ENCODE data around the gene EVI2B.
"Not testable (repeated sequence)": the region's sequence is repeated elsewhere in the genome, so short reads cannot be mapped to it uniquely, and the experiment has no call there.

The EVI2B gene

DNA sequence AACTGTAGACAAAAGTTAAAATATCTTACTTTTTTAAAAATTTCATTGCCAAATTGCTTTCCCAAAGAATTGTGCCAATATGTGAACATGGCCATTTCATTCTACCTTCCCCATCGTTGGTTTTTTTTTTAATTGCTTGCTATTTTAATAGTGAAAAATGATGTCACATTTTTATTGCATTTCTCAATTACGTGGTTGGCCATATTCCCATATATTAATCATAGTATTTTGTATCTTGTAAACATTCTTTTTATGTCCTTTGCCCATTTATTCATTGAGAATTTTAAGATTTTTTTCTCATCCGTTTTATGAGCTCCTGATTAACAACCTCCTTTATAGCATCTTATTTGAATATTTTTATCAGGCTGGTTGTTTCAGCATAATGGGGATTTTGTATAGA lies 24.1 kb downstream of the EVI2B start:
- H3K4me1 ChIP-seq (ENCODE audit: control insufficient read depth, insufficient read depth, low read length) = peaks cover 4% of the 10 kb centered on the region
- DNase-seq (ENCODE audit: low read depth) = no peak
- peaks cover 4% of the 10 kb centered on the region for H3K36me3 ChIP-seq (ENCODE audit: control insufficient read depth, insufficient read depth, low read length, severe bottlenecking)
- no peak overlapping the region for H3K4me3 ChIP-seq (ENCODE audit: low read length)
- H3K9ac ChIP-seq (ENCODE audit: low read length) = no peak overlapping the region
- no peaks in the 10 kb centered on the region for H3K27me3 ChIP-seq (replicated peaks; ENCODE audit: control insufficient read depth, insufficient read depth, low read length)
- H3K9me3 ChIP-seq (ENCODE audit: control insufficient read depth, low read length) = no peaks in the 10 kb centered on the region

DNA sequence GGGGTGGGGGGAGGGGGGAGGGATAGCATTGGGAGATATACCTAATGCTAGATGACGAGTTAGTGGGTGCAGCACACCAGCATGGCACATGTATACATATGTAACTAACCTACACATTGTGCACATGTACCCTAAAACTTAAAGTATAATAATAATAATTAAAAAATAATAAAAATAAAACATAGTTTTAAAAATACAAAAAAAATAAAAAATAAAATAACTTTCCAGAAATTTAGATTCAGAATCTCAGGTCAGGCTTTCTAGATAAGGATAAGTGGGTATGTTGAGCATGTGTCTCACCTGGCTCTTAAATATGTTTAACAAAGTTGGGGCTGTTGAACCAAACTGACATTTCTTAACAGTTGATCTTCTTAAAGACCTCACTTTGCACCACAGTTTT lies 25.9 kb downstream of the EVI2B start:
- H3K4me1 ChIP-seq (ENCODE audit: control insufficient read depth, insufficient read depth, low read length); DNase-seq (ENCODE audit: low read depth); H3K9ac ChIP-seq (ENCODE audit: low read length); H3K27me3 ChIP-seq (replicated peaks; ENCODE audit: control insufficient read depth, insufficient read depth, low read length); H3K9me3 ChIP-seq (ENCODE audit: control insufficient read depth, low read length); H3K36me3 ChIP-seq (ENCODE audit: control insufficient read depth, insufficient read depth, low read length, severe bottlenecking); H3K4me3 ChIP-seq (ENCODE audit: low read length): not testable (repeated sequence)

GRCh38 chr17:31286587-31286986 lies 27.3 kb downstream of the EVI2B start:
- no peak for DNase-seq (ENCODE audit: low read depth)
- H3K4me1 ChIP-seq (ENCODE audit: control insufficient read depth, insufficient read depth, low read length) = peaks cover 4% of the 10 kb centered on the region

DNA sequence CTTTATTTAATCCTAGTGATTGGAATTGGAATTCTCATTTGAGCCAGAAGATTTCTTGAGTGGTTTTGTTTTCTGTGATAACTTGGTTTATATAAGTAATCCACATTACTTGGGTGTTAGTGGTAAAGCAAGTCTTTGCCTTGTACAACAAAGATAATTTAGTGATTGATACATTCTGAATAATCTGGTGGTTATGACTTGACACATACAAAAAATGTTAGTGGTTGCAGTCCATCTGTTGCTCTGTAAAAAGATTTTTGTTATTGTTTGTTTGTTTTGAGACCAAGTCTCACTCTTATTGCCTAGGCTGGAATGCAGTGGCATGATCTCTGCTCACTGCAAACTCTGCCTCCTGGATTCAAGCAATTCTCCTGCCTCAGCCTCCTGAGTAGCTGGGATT lies 30.0 kb downstream of the EVI2B start:
- Histone ChIP-seq H3K36me3 (ENCODE audit: control insufficient read depth, insufficient read depth, low read length, severe bottlenecking) (peaks cover 23% of the 10 kb centered on the region), H3K4me3 (ENCODE audit: low read length) (no peak overlapping the region), H3K4me1 (ENCODE audit: control insufficient read depth, insufficient read depth, low read length) (peaks cover 7% of the 10 kb centered on the region), H3K27me3 (replicated peaks; ENCODE audit: control insufficient read depth, insufficient read depth, low read length) (no peaks in the 10 kb centered on the region), H3K9ac (ENCODE audit: low read length) (no peak overlapping the region), H3K9me3 (ENCODE audit: control insufficient read depth, low read length) (no peaks in the 10 kb centered on the region)
- no peak for DNase-seq (ENCODE audit: low read depth)

More at GRCh38 chr17:31286587-31286986, 27.3 kb downstream of the EVI2B start:
- H3K27me3 ChIP-seq (replicated peaks; ENCODE audit: control insufficient read depth, insufficient read depth, low read length) = no peaks in the 10 kb centered on the region
- H3K36me3 ChIP-seq (ENCODE audit: control insufficient read depth, insufficient read depth, low read length, severe bottlenecking) = peaks cover 13% of the 10 kb centered on the region
- no peak overlapping the region for H3K4me3 ChIP-seq (ENCODE audit: low read length)
- no peaks in the 10 kb centered on the region for H3K9me3 ChIP-seq (ENCODE audit: control insufficient read depth, low read length)
- no peak overlapping the region for H3K9ac ChIP-seq (ENCODE audit: low read length)

- peaks cover 7% of the 10 kb centered on the region for H3K4me1 ChIP-seq (ENCODE audit: control insufficient read depth, insufficient read depth, low read length)
- no peak overlapping the region for H3K9ac ChIP-seq (ENCODE audit: low read length)
- no peaks in the 10 kb centered on the region for H3K9me3 ChIP-seq (ENCODE audit: control insufficient read depth, low read length)
- no peaks in the 10 kb centered on the region for H3K27me3 ChIP-seq (replicated peaks; ENCODE audit: control insufficient read depth, insufficient read depth, low read length)
- no peak overlapping the region for H3K4me3 ChIP-seq (ENCODE audit: low read length)
- DNase-seq (ENCODE audit: low read depth) = no peak
- peaks cover 31% of the 10 kb centered on the region for H3K36me3 ChIP-seq (ENCODE audit: control insufficient read depth, insufficient read depth, low read length, severe bottlenecking)
Observed at GRCh38 chr17:31281061-31281460, 32.8 kb downstream of the EVI2B start.

DNA sequence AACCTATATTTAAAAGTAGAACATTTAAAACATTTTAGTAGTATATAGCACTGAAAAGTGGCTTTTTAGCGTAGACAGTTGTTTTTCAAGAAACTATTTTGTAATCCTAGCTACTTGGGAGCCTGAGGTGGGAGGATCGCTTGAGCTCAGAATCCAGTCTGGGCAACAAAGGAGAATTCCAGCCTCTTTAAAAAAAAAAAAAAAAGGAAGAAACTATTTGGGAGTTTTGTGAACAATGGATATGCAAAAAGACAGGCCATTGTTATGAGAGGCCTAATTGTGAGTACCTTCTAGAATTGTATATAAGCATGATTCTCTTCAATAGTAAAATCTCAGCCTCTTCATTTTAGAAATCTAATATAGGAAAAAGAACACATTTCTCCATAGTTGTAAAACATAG lies 34.5 kb downstream of the EVI2B start:
- Histone ChIP-seq H3K36me3 (ENCODE audit: control insufficient read depth, insufficient read depth, low read length, severe bottlenecking) (peaks cover 31% of the 10 kb centered on the region), H3K27me3 (replicated peaks; ENCODE audit: control insufficient read depth, insufficient read depth, low read length) (no peaks in the 10 kb centered on the region), H3K4me1 (ENCODE audit: control insufficient read depth, insufficient read depth, low read length) (peaks cover 18% of the 10 kb centered on the region), H3K9ac (ENCODE audit: low read length) (no peak overlapping the region), H3K4me3 (ENCODE audit: low read length) (no peak overlapping the region), H3K9me3 (ENCODE audit: control insufficient read depth, low read length) (no peaks in the 10 kb centered on the region)
- DNase-seq (ENCODE audit: low read depth) = no peak

DNA sequence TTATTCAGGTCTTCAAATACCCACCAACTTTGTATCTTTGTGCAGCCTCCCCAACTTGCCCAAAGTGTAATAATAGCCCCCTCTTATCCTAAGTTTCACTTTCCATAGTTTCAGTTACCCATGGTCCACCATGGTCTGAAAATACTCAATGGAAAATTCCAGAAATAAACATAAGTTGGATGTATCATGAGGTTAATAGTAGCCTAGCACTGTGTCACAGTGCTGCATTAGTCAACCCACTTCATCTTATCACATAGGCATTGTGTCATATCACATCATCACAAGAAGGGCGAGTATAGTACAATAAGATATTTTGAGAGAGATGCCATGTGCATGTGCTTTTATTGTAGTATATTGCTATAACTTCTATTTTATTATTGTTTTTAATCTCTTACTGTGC lies 38.7 kb downstream of the EVI2B start:
- no peaks in the 10 kb centered on the region for H3K9me3 ChIP-seq (ENCODE audit: control insufficient read depth, low read length)
- peak overlapping the region; percentile 10 for H3K4me3 ChIP-seq (ENCODE audit: low read length)
- peaks cover 48% of the 10 kb centered on the region for H3K4me1 ChIP-seq (ENCODE audit: control insufficient read depth, insufficient read depth, low read length)
- no peak for DNase-seq (ENCODE audit: low read depth)
- no peaks in the 10 kb centered on the region for H3K27me3 ChIP-seq (replicated peaks; ENCODE audit: control insufficient read depth, insufficient read depth, low read length)
- peak overlapping the region; percentile 75 for H3K9ac ChIP-seq (ENCODE audit: low read length)
- peaks cover 18% of the 10 kb centered on the region for H3K36me3 ChIP-seq (ENCODE audit: control insufficient read depth, insufficient read depth, low read length, severe bottlenecking)

GRCh38 chr17:31274252-31274651 lies 39.6 kb downstream of the EVI2B start:
- H3K4me1 ChIP-seq (ENCODE audit: control insufficient read depth, insufficient read depth, low read length) = peaks cover 56% of the 10 kb centered on the region
- peak; percentile 82 for DNase-seq (ENCODE audit: low read depth)
- H3K9me3 ChIP-seq (ENCODE audit: control insufficient read depth, low read length) = no peaks in the 10 kb centered on the region
- H3K9ac ChIP-seq (ENCODE audit: low read length) = peak overlapping the region; percentile 75
- H3K27me3 ChIP-seq (replicated peaks; ENCODE audit: control insufficient read depth, insufficient read depth, low read length) = no peaks in the 10 kb centered on the region
- H3K36me3 ChIP-seq (ENCODE audit: control insufficient read depth, insufficient read depth, low read length, severe bottlenecking) = peaks cover 15% of the 10 kb centered on the region
- peak overlapping the region; percentile 10 for H3K4me3 ChIP-seq (ENCODE audit: low read length)

DNA sequence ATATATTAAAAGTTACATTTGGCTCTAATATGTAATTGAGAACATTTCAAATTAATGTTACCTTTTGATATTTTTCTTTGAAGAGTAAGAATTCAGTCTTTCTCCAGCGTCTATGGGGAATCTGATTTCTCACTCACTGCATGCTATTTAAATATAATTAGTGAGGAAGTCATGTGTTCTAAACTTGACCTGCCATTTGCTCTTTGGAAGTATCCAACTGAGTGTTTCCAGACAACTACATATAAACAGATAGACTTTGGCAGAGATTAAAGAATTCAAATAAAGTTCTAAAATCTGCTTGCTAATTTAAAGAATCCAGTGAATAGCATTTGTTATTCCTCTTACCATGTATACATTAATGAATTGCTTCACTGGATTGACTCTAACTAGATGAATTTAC lies 40.3 kb downstream of the EVI2B start:
- Histone ChIP-seq H3K4me1 (ENCODE audit: control insufficient read depth, insufficient read depth, low read length) (peaks cover 63% of the 10 kb centered on the region), H3K27me3 (replicated peaks; ENCODE audit: control insufficient read depth, insufficient read depth, low read length) (no peaks in the 10 kb centered on the region), H3K4me3 (ENCODE audit: low read length) (peak overlapping the region; percentile 10), H3K36me3 (ENCODE audit: control insufficient read depth, insufficient read depth, low read length, severe bottlenecking) (peaks cover 11% of the 10 kb centered on the region), H3K9ac (ENCODE audit: low read length) (peak overlapping the region; percentile 75), H3K9me3 (ENCODE audit: control insufficient read depth, low read length) (no peaks in the 10 kb centered on the region)
- no peak for DNase-seq (ENCODE audit: low read depth)

GRCh38 chr17:31272803-31273202 lies 41.1 kb downstream of the EVI2B start:
- no peak overlapping the region for H3K9ac ChIP-seq (ENCODE audit: low read length)
- DNase-seq (ENCODE audit: low read depth) = no peak
- H3K27me3 ChIP-seq (replicated peaks; ENCODE audit: control insufficient read depth, insufficient read depth, low read length) = no peaks in the 10 kb centered on the region
- no peaks in the 10 kb centered on the region for H3K9me3 ChIP-seq (ENCODE audit: control insufficient read depth, low read length)
- peaks cover 66% of the 10 kb centered on the region for H3K4me1 ChIP-seq (ENCODE audit: control insufficient read depth, insufficient read depth, low read length)
- no peak overlapping the region for H3K4me3 ChIP-seq (ENCODE audit: low read length)
- H3K36me3 ChIP-seq (ENCODE audit: control insufficient read depth, insufficient read depth, low read length, severe bottlenecking) = peaks cover 10% of the 10 kb centered on the region

DNA sequence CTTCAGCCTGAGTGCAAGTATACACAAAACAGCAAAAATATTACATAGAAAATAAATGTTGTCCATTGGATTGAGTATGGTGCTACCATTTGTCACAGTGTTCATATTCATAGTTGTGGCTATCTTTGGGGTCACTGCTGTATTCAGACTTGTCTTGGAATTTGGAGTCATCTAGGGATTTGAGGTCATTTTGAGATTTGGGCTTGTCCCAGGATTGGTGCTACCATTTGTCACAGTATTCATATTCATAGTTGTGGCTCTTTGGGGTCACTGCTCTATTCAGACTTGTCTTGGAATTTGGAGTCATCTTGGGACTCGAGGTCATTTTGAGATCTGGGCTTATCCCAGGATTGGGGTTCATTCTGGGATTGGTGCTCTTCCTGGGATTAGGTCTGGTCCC lies 41.6 kb downstream of the EVI2B start:
- Histone ChIP-seq H3K36me3 (ENCODE audit: control insufficient read depth, insufficient read depth, low read length, severe bottlenecking) (peaks cover 4% of the 10 kb centered on the region), H3K4me1 (ENCODE audit: control insufficient read depth, insufficient read depth, low read length) (peaks cover 71% of the 10 kb centered on the region), H3K9ac (ENCODE audit: low read length) (no peak overlapping the region), H3K9me3 (ENCODE audit: control insufficient read depth, low read length) (no peaks in the 10 kb centered on the region), H3K4me3 (ENCODE audit: low read length) (no peak overlapping the region), H3K27me3 (replicated peaks; ENCODE audit: control insufficient read depth, insufficient read depth, low read length) (no peaks in the 10 kb centered on the region)
- DNase-seq (ENCODE audit: low read depth) = no peak

GRCh38 chr17:31269578-31269983 lies 44.3 kb downstream of the EVI2B start:
- peaks cover 10% of the 10 kb centered on the region for H3K36me3 ChIP-seq (ENCODE audit: control insufficient read depth, insufficient read depth, low read length, severe bottlenecking)
- peak; percentile 86 for DNase-seq (ENCODE audit: low read depth)

More at GRCh38 chr17:31269578-31269983, 44.3 kb downstream of the EVI2B start:
- Histone ChIP-seq H3K4me3 (ENCODE audit: low read length) (peak overlapping the region; percentile 59), H3K27me3 (replicated peaks; ENCODE audit: control insufficient read depth, insufficient read depth, low read length) (no peaks in the 10 kb centered on the region), H3K9me3 (ENCODE audit: control insufficient read depth, low read length) (no peaks in the 10 kb centered on the region), H3K9ac (ENCODE audit: low read length) (peak overlapping the region; percentile 71), H3K4me1 (ENCODE audit: control insufficient read depth, insufficient read depth, low read length) (peaks cover 63% of the 10 kb centered on the region)

Measured in adipocyte (in vitro differentiated cells).